ENCODE measurements around the gene LRP5.

Gene LRP5

DNA sequence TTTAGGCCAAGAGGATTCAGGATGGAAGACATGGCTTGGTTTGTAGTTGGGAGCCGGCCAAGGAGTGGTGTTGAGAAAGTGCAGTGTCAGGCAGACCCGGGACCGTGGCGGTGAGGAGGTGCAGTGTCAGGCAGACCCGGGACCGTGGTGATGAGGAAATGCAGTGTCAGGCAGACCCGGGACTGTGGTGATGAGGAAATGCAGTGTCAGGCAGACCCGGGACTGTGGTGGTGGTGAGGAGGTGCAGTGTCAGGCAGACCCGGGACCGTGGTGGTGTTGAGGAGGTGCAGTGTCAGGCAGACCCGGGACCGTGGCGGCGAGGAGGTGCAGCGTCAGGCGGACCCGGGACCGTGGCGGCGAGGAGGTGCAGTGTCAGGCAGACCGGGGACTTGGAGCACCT, 59.7 kb downstream of the LRP5 start:
- Histone ChIP-seq H3K9ac (ENCODE audit: low read depth, low read length, poor library complexity, severe bottlenecking) (no peak overlapping the region), H3K4me2 (ENCODE audit: low read depth, low read length, poor library complexity, severe bottlenecking) (no peak overlapping the region), H4K20me1 (ENCODE audit: insufficient read depth, low read length, poor library complexity, severe bottlenecking) (peaks cover 2% of the 10 kb centered on the region), H3K27me3 (ENCODE audit: insufficient read depth, low read length, poor library complexity, severe bottlenecking) (no peaks in the 10 kb centered on the region), H3K4me1 (ENCODE audit: insufficient read depth, low read length, poor library complexity, severe bottlenecking) (peaks cover 4% of the 10 kb centered on the region), H3K79me2 (ENCODE audit: insufficient read depth, low read length) (no peaks in the 10 kb centered on the region), H2AFZ (ENCODE audit: low read length) (no peak overlapping the region), H3K9me2 (replicated peaks; ENCODE audit: low read depth, low read length) (no peaks in the 10 kb centered on the region), H3K4me3 (ENCODE audit: low read length, poor library complexity, severe bottlenecking) (no peak overlapping the region), H3F3A (ENCODE audit: low read depth) (no peaks in the 10 kb centered on the region), H3K36me3 (ENCODE audit: insufficient read depth, low read length) (peaks cover 17% of the 10 kb centered on the region; the same call in 1 of the 2 replicates), H3K9me3 (ENCODE audit: insufficient read depth, low read depth, low read length) (no peaks in the 10 kb centered on the region)
- TF ChIP-seq, protein P1, sequence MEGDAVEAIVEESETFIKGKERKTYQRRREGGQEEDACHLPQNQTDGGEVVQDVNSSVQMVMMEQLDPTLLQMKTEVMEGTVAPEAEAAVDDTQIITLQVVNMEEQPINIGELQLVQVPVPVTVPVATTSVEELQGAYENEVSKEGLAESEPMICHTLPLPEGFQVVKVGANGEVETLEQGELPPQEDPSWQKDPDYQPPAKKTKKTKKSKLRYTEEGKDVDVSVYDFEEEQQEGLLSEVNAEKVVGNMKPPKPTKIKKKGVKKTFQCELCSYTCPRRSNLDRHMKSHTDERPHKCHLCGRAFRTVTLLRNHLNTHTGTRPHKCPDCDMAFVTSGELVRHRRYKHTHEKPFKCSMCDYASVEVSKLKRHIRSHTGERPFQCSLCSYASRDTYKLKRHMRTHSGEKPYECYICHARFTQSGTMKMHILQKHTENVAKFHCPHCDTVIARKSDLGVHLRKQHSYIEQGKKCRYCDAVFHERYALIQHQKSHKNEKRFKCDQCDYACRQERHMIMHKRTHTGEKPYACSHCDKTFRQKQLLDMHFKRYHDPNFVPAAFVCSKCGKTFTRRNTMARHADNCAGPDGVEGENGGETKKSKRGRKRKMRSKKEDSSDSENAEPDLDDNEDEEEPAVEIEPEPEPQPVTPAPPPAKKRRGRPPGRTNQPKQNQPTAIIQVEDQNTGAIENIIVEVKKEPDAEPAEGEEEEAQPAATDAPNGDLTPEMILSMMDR (conservative IDR thresholded peaks at IDR 0.05; ENCODE audit: low read length), result no peak
- TF ChIP-seq EZH2phosphoT487 (IDR thresholded peaks at IDR 0.05; ENCODE audit: borderline replicate concordance), result no peak

DNA sequence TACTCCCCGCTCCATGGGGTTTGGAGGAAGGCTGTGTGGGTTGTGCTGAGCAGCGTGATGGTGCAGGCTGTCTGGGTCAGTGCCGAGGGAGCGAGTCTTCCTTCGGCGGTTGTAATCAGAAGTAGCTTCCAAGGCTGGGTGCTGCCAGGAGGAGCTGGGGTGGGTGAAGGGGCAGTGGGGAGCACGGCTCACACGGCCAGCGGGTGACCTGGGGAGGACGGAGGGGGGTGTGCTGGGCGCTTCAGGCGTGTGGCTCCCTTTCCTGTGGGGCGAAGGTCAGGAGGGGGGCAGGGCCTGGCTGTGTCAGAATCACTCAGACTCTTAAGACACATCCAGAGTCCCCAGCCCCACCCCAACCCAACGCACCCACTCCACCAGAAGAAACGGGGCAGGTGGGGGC, 60.2 kb downstream of the LRP5 start:
- Histone ChIP-seq H4K20me1 (ENCODE audit: insufficient read depth, low read length, poor library complexity, severe bottlenecking) (peaks cover 2% of the 10 kb centered on the region), H3K4me2 (ENCODE audit: low read depth, low read length, poor library complexity, severe bottlenecking) (no peak overlapping the region), H2AFZ (ENCODE audit: low read length) (no peak overlapping the region), H3K9me3 (ENCODE audit: insufficient read depth, low read depth, low read length) (no peaks in the 10 kb centered on the region), H3K79me2 (ENCODE audit: insufficient read depth, low read length) (no peaks in the 10 kb centered on the region), H3K9ac (ENCODE audit: low read depth, low read length, poor library complexity, severe bottlenecking) (no peak overlapping the region), H3K36me3 (ENCODE audit: insufficient read depth, low read length) (peaks cover 12% of the 10 kb centered on the region; the same call in 1 of the 2 replicates), H3K27me3 (ENCODE audit: insufficient read depth, low read length, poor library complexity, severe bottlenecking) (no peaks in the 10 kb centered on the region), H3K9me2 (replicated peaks; ENCODE audit: low read depth, low read length) (no peaks in the 10 kb centered on the region), H3F3A (ENCODE audit: low read depth) (no peaks in the 10 kb centered on the region), H3K4me1 (ENCODE audit: insufficient read depth, low read length, poor library complexity, severe bottlenecking) (peaks cover 4% of the 10 kb centered on the region), H3K4me3 (ENCODE audit: low read length, poor library complexity, severe bottlenecking) (no peak overlapping the region)
- TF ChIP-seq, protein P1 (conservative IDR thresholded peaks at IDR 0.05; ENCODE audit: low read length), result no peak
- no peak for TF ChIP-seq EZH2phosphoT487 (IDR thresholded peaks at IDR 0.05; ENCODE audit: borderline replicate concordance)

- H3K79me2 ChIP-seq (ENCODE audit: insufficient read depth, low read length), result no peaks in the 10 kb centered on the region
- H4K20me1 ChIP-seq (ENCODE audit: insufficient read depth, low read length, poor library complexity, severe bottlenecking), result peaks cover 2% of the 10 kb centered on the region
- peaks cover 4% of the 10 kb centered on the region for H3K4me1 ChIP-seq (ENCODE audit: insufficient read depth, low read length, poor library complexity, severe bottlenecking)
- H3K9me2 ChIP-seq (replicated peaks; ENCODE audit: low read depth, low read length), result no peaks in the 10 kb centered on the region
- no peak overlapping the region for H3K9ac ChIP-seq (ENCODE audit: low read depth, low read length, poor library complexity, severe bottlenecking)
- H3K36me3 ChIP-seq (ENCODE audit: insufficient read depth, low read length), result peaks cover 10% of the 10 kb centered on the region; the same call in 1 of the 2 replicates
- no peaks in the 10 kb centered on the region for H3K27me3 ChIP-seq (ENCODE audit: insufficient read depth, low read length, poor library complexity, severe bottlenecking)
- H3F3A ChIP-seq (ENCODE audit: low read depth), result no peaks in the 10 kb centered on the region
- no peak overlapping the region for H3K4me2 ChIP-seq (ENCODE audit: low read depth, low read length, poor library complexity, severe bottlenecking)
- H3K4me3 ChIP-seq (ENCODE audit: low read length, poor library complexity, severe bottlenecking), result no peak overlapping the region
- TF ChIP-seq, protein P1 (conservative IDR thresholded peaks at IDR 0.05; ENCODE audit: low read length), result no peak
- TF ChIP-seq EZH2phosphoT487 (IDR thresholded peaks at IDR 0.05; ENCODE audit: borderline replicate concordance), result no peak
- no peaks in the 10 kb centered on the region for H3K9me3 ChIP-seq (ENCODE audit: insufficient read depth, low read depth, low read length)
- no peak overlapping the region for H2AFZ ChIP-seq (ENCODE audit: low read length)
These were observed 60.9 kb downstream of the LRP5 start for GRCh38 chr11:68373189-68373814.

Measured in Loucy (cell line).